ENCODE measurements around the gene RASSF1. TPM values are rescaled to one million over a fixed set of nuclear protein-coding genes. Genes with fewer than 3 reads are reported as not detected.

Gene RASSF1
- total and polyA plus RNA-seq, 8 donors: 10.3 to 29.5 (median 14.2) TPM

DNA sequence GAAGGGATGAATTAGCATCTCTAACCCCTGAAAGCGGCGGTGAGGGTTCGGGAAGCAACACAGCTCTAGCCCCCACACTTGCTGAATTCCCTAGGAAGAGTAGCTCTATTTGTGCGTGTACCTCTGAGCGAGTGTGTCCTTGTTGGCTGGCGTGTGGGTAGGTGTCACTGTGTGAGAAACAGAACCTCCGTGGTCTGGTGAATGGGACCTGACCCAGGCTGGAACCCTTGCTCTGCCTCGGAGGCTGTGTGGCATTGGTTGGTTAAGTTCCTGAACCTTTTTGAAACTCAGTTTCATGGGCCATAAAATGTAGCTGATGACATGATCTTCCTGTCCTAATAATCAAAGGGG is 19.1 kb upstream of the RASSF1 start:
- Histone ChIP-seq H3K4me3 (peak overlapping the region in 1 of 4 donors; percentile 86), H3K9me3 (no peaks in the 10 kb centered on the region), H3K27ac (no peak overlapping the region), H3K36me3 (peaks cover 3 to 7% (median 6%) of the 10 kb centered on the region in 3 donors), H3K4me1 (peaks cover 14 to 38% (median 25%) of the 10 kb centered on the region in 3 donors), H3K27me3 (no peaks in the 10 kb centered on the region)
- 19 to 28% methylated on average over 8 of the region's 8 CpGs for WGBS, 2 donors
- FAIRE-seq (no peak), DNase-seq (no peak), ATAC-seq (no peak)
- TF ChIP-seq, protein P1, sequence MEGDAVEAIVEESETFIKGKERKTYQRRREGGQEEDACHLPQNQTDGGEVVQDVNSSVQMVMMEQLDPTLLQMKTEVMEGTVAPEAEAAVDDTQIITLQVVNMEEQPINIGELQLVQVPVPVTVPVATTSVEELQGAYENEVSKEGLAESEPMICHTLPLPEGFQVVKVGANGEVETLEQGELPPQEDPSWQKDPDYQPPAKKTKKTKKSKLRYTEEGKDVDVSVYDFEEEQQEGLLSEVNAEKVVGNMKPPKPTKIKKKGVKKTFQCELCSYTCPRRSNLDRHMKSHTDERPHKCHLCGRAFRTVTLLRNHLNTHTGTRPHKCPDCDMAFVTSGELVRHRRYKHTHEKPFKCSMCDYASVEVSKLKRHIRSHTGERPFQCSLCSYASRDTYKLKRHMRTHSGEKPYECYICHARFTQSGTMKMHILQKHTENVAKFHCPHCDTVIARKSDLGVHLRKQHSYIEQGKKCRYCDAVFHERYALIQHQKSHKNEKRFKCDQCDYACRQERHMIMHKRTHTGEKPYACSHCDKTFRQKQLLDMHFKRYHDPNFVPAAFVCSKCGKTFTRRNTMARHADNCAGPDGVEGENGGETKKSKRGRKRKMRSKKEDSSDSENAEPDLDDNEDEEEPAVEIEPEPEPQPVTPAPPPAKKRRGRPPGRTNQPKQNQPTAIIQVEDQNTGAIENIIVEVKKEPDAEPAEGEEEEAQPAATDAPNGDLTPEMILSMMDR (IDR thresholded peaks at IDR 0.05): no peak
- intact Hi-C loops (cut with DNase I): no loop called here

GRCh38 chr3:50358911-50359759 is 18.5 kb upstream of the RASSF1 start, which contains the start of gene TMEM115:
Gene TMEM115 (minus strand): TSS chr3:50359521. CDS start chr3:50359063, 458 bp downstream.
- 0% methylated on average over 60 to 64 of the region's 64 CpGs for WGBS, 2 donors
- H3K9me3 ChIP-seq: no peaks in the 10 kb centered on the region
- peak within 1 kb of the TSS; percentile 64 to 89 (median 82) for H3K4me3 ChIP-seq
- TF ChIP-seq, protein P1 (IDR thresholded peaks at IDR 0.05): no peak
- peaks cover 3 to 13% (median 8%) of the 10 kb centered on the region in 3 donors for H3K36me3 ChIP-seq
- H3K27me3 ChIP-seq: no peaks in the 10 kb centered on the region
- peak; percentile 91 to 97 (median 94) for ATAC-seq
- peaks cover 14 to 33% (median 25%) of the 10 kb centered on the region in 3 donors for H3K4me1 ChIP-seq
- peak; percentile 89 to 99 (median 96) for DNase-seq
- intact Hi-C loops (cut with DNase I): no loop called here
- peak; percentile 90 for FAIRE-seq
- peak within 1 kb of the TSS; percentile 44 to 85 (median 74) for H3K27ac ChIP-seq

- WGBS, 2 donors: 18 to 25% methylated on average over 24 of the region's 24 CpGs
- peak overlapping the region; percentile 44 to 85 (median 74) for H3K27ac ChIP-seq
- TF ChIP-seq, protein P1 (IDR thresholded peaks at IDR 0.05): no peak
- intact Hi-C loops (cut with DNase I): no loop called here
- DNase-seq (peak in 2 of 6 donors; percentile 50 to 56), FAIRE-seq (no peak), ATAC-seq (peak in 3 of 4 donors; percentile 1 to 2 (median 1))
- peaks cover 3 to 20% (median 8%) of the 10 kb centered on the region in 3 donors for H3K36me3 ChIP-seq
- peaks cover 14 to 33% (median 25%) of the 10 kb centered on the region in 3 donors for H3K4me1 ChIP-seq
- H3K4me3 ChIP-seq: peak overlapping the region; percentile 64 to 89 (median 82)
- no peaks in the 10 kb centered on the region for H3K27me3 ChIP-seq
- no peaks in the 10 kb centered on the region for H3K9me3 ChIP-seq
Measured at GRCh38 chr3:50358355-50358910, 17.8 kb upstream of the RASSF1 start.

DNA sequence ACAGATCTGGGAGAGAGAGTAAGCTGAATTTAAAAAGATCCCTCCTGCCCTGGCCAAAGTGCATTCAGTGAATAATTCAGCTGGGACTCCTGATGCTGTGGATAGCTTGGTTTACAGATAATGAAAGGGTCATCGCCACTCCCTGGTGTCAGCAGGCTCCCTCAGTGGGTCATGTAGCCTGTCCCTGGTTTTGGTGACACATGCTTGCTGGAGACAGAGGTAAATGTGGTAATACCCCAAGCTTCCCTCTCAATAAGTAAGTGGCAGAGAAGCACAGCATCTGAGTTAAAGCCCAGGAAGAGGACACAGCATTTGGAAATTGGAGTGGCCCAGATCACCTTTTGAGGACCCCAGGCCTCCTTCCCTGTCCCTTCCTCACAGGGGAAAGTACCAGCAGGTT is 16.8 kb upstream of the RASSF1 start:
- 54 to 65% methylated on average over 1 of the region's 1 CpG for WGBS, 2 donors
- FAIRE-seq: no peak
- ATAC-seq: no peak
- Histone ChIP-seq H3K4me1 (peaks cover 14 to 41% (median 29%) of the 10 kb centered on the region in 3 donors), H3K27me3 (no peaks in the 10 kb centered on the region), H3K36me3 (peaks cover 3 to 24% (median 8%) of the 10 kb centered on the region in 3 donors), H3K4me3 (peak overlapping the region in 3 of 4 donors; percentile 64 to 89 (median 86)), H3K27ac (no peak overlapping the region), H3K9me3 (no peaks in the 10 kb centered on the region)
- intact Hi-C loops (cut with DNase I): no loop called here
- TF ChIP-seq, protein P1 (IDR thresholded peaks at IDR 0.05): no peak
- DNase-seq: no peak

Data from pancreas (tissue), 10 donors.